AG20443 (cell line): Measurements from ENCODE around the gene SRCAP.
A peak's percentile ranks its signal among the peaks of the same experiment; 100 is the strongest.

Source experiments
- DNase-seq: peaks from one replicate; pipeline ENCODE4 v3.0.0; 2012; ENCODE audit warnings: low spot score, mixed read lengths

SRCAP gene

DNA sequence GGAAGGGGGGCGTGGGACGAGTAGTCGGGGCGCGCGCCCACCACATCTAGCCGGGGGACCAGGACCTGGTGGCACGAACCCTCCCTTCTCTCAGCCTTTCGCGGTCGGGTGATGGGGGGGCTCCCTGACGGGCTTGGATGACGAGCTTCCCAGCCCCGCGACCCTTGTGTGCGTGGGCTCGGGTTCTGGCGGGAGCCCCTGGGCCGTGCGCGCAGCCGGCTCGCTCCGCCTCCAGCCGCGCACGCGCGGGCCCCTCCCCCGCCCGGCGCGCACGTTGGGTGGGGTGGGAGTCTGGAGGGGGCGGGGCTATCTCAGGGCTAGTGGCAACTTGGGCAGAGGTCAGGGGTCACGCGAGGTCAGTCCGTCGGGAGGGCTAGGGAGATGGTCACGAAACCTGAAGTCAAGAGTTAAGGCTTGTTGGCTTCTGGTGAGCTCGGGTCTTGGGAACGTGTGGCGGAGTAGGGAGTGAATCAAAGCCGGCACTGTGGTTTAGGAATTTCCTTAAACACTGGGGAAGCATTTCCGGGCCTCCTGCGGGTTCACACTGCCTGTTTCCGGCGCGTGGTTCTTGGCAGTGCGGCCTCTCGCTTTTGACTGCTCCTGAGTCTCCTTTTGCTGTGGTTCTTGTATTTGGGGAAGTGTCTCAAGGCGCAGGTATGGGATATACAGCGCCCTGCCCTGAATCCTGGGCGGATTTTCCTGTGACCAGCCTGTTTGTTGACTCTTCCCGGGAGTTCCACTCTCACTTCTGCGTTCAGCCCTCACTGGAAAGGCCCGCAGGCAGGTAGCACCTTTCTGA is at the start of gene SRCAP:
Gene SRCAP (plus strand): TSS at position 356 of the 799 bp plus-strand sequence. CDS start 1,654 bp downstream, outside the sequence.
- DNase-seq: peak; percentile 95

DNA sequence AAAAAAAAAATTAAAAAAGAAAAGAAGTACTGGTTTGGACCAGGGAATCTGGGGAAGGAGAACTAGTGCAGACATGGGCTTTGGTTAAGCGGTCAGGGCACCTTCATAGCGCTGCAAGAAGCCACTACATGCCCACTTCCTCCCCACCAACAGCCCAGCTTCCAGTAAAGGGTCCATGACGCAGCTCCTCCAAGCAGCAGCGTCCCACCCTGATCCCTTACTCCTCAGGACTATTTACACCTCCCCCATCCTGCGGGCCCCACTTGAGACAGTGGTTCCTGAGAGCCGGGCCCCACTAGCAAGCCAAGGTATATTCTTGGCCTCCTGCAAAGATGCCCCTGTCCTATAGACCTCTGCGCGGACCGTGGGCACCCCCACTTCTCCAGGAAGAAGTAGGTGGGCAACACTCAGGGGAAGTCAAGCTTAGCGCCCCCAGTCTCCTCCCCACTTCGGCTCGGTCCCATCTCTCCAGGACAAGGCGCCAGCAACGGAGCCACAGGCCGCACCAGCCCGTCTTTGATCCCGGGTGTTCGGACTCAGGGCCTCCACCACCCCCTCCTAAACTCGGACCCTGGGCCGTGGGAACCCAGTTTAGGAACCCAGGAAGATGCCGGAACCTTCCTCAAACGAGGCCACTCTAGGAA is 49.1 kb upstream of the SRCAP start:
- DNase-seq: no peak

DNA sequence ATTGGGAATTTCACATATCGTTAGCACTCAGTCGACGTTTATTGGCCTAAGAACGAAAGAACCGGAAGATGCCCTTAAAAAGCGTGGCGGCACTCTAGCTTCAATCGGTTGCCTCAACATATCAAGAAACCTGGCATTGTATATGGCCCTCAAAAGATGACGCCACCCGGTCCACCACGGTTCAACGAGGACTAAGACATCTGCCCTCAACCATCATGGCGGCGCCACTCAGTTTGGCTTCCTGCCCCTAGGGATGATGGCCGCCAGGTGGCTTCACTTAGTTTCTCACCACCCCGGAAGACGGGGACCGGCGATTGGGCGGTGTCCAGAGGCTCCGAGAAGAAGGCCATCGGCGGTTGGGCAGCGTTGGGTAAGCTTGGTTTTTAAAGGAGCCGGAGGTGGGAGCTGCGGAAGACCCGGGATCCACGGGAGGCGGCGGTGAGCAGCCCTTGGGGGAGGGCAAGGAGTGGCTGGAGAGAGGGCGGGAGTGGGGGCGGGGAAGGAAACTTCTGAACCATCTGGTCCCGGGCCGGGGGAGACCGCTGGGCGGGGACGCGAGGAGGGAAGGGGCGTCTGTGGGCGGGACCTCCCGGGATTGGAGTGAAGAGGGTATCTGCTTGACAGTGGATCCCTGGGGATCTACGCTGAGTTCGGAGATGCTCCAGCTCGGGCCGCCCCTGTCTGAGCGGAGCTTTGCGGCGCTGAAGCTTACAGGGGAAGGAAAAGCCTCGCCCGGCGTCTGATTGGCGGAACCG is 48.4 kb upstream of the SRCAP start, which contains the start of gene PRR14:
Gene PRR14 (plus strand): TSS at position 592 of the 755 bp plus-strand sequence. CDS start 686 bp downstream, outside the sequence.
- peak; percentile 93 for DNase-seq

DNA sequence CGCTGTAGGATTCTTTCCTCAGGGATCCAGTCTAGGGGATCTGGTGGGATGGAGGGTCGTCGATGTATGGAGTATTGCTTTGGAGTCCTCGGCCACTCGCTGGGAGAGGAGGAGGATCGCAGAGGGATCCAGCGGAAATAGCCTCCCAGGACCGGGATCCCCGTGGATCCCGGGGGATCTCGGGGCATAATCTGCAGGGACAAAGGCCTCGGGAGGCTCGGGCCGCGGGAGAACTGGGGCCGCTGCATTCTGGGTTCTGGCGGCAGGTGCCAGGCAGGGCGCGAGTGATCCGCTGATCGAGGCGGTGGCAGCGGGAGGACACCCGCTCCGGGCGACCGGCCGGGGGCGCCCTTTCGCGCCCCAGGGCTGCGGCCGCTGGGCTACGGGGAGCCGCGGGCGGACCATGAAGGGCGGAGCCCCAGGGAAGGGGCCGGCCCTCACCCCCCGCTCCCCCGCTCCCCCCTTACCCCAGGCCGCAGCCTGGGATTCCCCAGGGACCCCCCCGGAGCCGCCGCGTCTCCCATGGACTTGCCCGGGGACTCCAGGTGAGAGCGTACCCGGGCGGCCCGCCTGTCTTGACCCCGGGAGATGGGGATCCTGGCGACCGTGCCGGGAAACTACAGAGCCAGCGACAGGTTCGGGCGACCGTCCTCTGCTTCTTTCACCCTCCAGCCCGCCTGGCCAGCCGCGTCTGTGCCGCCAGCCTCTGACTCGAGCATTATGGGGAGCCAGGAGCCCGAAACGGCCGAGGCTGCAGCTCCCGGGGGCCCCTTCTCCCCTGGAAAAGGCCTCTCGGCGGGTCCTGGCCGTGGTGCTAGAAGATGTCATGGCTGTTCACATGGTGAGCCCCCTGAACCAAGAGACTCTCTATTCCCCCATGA is 47.6 kb upstream of the SRCAP start:
- peak; percentile 89 for DNase-seq

DNA sequence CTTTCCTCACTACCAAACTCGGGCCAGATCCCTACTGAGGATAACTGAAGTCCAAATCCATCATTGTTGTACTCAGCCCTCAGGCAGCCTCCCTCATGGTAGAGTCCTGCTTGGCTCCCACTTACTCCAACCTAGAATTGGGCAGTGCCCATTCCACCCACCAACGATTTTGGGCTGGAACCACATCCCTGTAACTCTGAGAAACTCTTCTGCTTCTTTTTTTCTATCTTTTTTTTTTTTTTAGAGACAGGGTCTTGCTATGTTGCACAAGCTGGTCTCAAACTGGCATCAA is 47.0 kb upstream of the SRCAP start:
- no peak for DNase-seq

DNA sequence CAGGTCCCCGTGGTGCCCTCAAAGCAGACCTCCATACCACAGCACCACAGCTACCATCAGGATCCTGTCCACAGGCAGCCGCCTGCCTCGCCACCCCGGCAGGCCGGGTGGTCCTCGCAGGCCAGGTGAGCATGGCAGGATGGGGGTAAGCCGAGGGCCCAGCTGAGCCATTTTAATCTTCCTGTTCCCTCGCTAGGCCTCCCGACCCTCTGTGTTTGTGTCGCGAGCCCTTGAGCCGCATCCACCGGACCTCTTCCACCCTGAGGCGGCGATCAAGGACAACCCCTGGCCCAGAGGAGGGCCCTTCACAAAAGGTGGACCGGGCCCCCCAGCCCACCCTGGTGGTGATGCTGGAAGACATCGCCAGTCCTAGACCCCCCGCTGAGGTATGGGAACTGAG is 46.3 kb upstream of the SRCAP start:
- no peak for DNase-seq

DNA sequence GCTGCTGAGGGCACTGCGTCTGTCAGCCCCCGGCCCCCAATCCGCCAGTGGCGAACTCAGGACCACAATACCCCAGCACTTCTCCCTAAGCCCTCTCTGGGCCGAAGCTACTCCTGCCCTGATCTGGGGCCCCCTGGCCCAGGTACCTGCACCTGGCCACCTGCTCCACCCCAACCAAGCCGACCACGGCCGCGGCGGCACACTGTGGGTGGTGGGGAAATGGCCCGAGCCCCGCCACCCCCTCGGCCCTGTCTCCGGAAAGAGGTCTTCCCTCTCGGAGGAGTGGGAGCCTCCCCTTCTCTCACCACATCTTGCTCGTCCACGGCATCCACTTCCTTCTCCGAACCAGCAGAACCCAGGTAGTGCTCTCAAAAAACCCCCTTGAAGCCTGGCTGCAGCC is 44.1 kb upstream of the SRCAP start:
- no peak for DNase-seq

DNA sequence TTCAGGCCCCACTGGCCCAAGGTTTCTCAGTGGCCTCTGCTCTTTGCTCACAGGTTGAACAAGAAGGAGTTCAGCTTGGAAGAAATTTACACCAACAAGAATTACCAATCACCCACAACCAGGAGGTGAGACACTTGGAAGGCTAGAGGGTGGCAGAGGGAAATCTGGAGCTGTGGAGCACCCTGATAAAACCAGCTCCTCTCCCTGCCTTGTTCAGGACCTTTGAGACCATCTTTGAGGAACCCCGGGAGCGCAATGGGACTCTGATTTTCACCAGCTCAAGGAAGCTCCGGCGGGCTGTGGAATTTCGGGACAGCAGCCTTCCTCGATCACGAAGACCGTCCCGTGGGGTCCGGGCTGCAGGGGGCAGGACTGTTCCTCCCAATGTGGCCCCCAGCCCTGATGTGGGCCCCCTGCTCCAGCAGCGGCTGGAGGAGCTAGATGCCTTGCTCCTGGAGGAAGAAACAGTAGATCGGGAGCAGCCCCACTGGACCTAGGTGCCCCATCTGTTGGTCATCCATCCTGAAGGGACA is 43.1 kb upstream of the SRCAP start:
- no peak for DNase-seq

DNA sequence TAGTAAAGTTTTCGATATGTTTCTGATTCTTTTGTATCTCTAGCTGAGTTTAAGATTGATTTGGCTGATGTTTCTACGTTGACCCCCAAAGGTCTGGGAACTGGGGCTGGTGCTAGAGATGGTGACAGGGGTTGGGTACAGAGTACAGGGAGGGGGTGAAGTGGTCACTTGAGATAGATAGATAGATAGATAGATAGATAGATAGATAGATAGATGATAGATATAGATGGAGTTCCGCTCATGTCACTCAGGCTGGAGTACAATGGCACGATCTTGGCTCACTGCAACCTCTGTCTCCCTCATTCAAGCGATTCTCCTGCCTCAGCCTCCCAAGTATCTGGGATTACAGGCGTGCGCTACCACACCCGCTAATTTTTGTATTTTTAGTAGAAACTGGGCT is 42.6 kb upstream of the SRCAP start:
- no peak for DNase-seq

DNA sequence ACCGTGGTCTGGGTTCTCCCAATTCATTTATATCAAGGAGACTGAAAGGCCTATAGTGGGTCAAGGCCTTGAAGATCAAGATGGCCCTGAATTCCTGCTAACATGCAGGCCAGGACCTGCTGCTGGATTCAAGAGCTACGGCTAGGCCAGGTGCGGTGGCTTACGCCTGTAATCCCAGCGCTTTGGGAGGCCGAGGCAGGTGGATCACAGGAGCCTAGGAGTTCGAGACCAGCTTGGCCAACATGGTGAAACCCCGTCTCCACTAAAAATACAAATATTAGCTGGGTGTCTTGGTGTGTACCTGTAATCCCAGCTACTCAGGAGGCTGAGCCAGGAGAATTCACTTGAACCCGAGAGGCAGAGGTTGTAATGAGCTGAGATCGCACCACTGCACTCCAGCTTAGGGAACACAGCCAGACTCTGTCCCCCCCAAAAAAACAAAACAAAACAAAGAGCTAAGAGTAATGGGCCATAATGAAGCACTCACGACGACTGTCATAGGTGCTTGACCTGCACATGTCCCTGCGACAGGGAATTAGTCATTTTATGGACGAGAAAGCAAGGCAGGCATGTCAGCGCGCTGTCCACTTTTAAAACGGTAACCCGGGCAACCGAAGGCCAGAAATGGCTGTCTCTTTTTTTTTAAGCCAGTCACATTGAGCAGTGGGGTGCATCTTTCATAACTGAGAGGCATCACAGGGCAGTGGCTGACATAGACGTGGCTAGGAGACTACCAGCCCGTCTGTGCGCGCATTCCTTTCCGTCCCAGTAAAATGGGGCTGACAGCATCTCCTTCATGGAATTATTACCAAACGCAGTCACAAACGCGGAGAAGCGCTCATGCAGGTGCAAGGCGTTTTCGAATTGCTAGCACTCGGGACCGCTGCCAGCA is 41.8 kb upstream of the SRCAP start:
- DNase-seq: no peak

DNA sequence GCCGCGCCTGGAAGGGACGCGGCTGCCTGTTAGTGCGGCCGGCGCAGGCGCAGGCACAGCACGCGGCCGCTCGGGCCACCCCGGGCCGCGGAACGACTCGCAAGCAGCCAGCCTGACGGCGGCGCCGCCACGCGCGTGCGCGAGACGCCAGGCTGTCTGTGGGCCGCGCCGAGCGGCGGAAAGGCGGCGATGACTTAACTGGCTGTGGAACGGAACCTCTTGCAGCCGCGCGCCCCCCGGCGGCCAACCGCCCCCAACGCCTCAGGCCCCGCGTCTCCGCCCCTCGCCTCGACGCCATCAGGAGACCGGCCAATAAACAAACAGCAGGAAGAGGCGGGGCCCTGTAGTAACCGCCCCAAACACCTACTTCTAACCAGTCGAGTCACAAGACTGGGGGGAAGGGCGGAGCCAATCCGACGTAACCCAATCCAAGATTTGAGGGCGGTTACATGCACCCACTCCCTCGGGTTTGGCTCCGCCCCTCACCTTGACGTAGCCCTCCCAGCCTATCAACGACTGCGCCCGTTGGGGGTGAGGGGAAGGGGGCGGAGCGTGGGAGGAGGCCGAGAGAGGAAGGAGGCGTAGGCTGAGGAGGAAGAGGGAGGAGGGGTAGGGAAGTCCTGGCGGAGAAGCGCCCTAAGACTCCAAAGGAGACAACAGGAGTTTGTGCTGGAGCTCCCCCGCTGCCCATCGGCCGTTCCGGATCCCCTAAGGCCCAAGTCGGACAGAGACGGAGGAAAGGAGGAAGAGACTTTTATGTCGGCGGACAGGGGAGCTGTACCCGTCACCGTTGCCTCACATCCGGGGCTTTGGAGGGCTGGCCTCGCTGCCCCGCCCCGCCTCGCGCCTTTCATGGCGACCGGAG is 40.9 kb upstream of the SRCAP start, which contains the start of gene FBRS:
Gene FBRS (plus strand): TSS at position 566 of the 865 bp plus-strand sequence. CDS start 1,088 bp downstream, outside the sequence.
- DNase-seq: peak; percentile 97

DNA sequence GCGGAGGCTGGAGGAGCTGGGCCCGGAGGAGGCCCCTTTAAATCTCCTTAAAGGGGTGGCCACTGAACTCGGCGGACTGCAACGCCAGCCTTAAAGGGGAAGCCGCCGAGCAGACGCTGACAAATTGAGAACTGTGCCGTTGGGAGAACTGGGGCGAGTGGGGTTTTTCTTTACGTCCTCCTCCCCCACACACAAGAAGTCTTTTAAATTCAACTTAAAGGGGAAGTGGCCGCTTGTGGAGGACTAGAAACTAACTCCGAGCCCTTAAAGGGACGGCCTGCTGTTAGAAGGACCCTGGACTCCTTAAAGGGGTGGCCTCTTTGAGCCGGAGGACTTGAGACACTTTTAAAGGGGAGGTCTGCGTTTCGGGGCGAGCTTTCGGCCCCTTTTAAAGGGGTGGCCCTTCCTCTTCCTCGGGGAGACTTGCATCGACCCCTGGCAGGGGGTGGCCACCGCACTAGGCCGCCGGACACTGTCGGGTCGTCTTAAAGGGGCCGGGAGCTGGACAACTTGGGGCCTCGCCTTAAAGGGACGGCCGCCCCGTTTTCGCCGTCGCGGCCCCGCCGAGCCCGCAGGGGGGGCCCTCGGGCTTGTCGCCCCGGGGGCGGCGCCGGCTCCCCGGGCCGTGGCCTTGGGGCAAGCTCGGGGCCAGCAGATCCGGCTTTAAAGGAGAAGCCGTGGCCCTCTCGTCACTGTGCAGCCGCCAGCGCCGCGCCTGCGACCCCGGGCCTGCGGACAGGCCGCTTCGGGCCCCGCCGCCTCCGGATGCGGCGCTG is 40.1 kb upstream of the SRCAP start:
- peak; percentile 90 for DNase-seq

DNA sequence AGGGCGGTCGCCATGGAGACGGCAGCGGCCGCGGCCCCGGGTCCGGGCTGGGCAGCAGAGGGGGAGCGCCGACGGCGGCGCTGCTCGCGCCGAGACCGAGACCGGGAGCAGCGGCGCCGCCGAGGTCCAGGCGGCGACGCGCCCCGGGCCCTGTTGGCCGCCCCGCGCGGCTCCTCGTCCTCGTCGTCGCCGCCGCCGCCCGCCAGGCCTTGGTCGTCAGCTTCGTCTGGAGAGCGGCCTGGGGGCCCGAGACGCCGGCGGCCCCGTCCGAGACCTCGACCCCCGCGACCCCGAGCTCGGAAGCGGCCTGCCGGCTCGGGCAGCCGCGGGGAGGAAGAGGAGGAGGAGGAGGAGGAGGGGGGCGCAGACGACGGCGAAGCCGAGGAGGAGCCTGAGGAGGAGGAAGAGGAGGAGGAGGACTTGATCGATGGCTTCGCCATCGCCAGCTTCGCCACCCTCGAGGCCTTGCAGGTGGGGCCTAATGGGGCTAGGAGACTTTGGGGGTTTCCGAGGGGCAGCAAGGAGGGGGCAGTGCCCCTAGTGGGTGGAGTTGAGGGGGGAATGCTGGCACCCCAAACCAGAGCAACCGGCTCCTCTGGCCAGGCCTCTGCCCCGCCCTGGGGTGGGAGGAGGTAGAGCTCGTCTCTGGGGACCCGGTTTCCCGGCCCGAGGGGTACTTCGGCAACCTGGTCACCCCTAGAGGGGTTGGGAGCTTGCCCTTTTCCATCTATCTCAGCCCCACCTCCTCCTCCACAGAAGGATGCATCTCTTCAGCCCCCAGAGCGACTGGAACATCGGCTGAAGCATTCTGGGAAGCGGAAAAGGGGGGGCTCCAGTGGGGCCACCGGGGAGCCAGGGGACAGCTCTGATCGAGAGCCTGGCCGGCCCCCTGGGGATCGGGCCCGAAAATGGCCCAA is 39.2 kb upstream of the SRCAP start:
- peak; percentile 24 for DNase-seq

DNA sequence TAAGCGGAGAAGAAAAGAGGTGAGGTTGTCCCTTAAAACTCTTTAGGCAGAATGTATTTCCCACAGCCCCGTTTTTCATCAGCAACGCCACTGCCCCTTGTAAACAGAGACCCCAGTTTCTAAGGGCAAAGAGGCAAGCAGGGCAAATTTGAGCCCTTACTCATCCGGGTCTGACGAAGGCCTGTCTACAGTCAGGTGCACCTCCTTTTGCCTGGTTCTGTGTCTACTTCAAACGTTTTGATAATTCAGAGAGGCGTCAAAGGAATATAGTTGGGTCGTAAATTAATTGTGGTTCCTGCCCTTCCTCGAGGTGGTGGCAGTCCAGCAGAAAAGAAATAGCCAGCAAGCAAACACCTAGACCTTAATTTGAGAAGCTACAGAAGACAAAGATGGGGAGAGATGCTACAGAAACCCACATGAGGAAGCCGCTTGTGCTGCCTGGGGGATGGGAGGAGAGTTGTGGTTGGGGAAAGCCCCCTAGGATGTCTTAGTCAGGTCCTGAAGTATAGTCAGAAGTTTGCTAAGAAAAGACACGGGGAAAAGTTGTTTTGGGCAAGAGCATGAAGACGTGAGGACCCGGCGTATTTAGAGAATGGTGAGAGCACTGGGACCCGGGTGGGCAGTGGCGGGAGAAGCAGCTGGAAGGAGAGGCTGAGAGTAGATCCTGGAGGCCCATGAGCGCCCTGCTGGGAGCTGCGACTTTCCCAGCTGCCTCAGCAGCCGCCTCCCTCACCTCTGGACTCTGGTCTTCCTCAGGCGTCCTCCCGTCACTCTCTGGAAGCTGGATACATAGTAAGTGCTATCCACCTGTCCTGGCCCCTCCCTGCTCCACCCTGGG is 38.3 kb upstream of the SRCAP start:
- no peak for DNase-seq

DNA sequence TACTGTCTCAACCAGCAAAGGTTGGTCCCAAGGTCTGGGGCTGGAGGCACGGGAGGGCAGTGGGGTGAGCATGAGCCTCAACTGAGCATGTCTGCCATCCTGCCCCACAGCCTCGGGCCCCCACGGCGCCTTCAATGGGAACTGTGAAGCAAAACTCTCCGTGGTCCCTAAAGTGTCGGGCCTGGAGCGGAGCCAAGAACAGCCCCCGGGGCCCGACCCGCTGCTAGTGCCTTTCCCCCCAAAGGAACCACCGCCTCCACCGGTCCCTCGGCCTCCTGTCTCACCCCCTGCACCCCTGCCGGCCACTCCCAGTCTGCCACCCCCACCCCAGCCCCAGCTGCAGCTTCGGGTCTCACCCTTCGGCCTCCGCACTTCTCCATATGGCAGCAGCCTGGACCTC is 36.5 kb upstream of the SRCAP start:
- no peak for DNase-seq

DNA sequence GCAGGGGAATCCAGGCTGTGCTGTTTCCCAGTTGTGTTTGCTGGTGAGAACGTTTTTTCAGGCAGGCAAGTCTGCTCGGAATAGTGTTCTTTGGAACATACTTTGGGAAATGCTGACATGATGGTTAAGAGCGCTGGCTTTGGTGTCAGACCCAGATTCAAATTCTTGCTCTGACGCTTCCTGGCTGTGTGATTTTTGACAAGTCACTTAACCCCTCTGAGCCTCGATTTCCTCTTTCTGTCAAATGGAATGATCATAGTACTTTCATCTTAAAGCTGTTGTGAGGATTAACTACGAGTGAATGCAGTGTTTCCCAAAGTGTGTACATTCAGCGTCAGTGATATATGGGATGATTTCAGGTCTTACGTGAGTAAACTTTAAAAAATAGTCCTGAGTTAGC is 35.9 kb upstream of the SRCAP start:
- no peak for DNase-seq

DNA sequence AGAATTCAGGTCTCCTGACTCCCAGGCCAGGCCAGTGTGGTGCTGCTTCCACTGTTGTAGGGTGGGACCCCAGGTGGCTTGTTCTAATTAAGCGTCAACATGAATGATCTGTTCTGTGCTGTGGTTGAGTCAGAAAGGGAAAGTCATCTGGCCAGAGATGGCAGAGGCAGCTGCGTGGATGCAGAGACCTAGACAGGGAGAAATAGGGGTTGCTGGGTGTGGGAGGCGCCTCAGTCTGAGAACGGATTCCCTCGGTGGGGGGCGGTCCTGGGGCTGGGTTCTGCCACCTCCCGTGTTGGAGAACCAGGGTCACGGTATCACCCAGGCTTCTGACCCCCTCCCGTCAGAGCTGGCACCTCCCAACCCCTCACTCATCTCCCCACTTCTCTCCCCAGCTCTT is 35.2 kb upstream of the SRCAP start:
- DNase-seq: no peak
